RWPE2 (cell line): ENCODE results near the gene CRYBB1.

Experiments used
- ATAC-seq: fragments of 200-7000 bp; cut with Tn5 transposase; 3 replicates; pipeline ENCODE4 v1.9.1; 2021; ENCODE audit warnings: low read depth
- DNase-seq: peaks from one replicate; pipeline ENCODE4 v3.0.0-alpha.2; 2020; ENCODE audit warnings: low spot score
- H3K27ac ChIP-seq: fragments of 450-650 bp; 2 replicates; pipeline ENCODE4 v1.5.1; 2017; ENCODE audit warnings: mild to moderate bottlenecking; ENCODE audit not compliant: poor library complexity, severe bottlenecking
- H3K27me3 ChIP-seq: fragments of 250-450 bp; sonication (Bioruptor Pico); 2 replicates; pipeline ENCODE4 v1.5.1; 2021; ENCODE audit warnings: mild to moderate bottlenecking, moderate library complexity; ENCODE audit not compliant: insufficient read depth, poor library complexity, severe bottlenecking
- H3K36me3 ChIP-seq: fragments of 250-450 bp; sonication (Bioruptor Pico); 2 replicates; pipeline ENCODE4 v1.5.1; 2020; ENCODE audit warnings: low read depth, mild to moderate bottlenecking, moderate library complexity
- H3K4me1 ChIP-seq: fragments of 250-450 bp; sonication (Bioruptor Pico); 2 replicates; pipeline ENCODE4 v1.5.1; 2021; ENCODE audit warnings: mild to moderate bottlenecking, moderate library complexity; ENCODE audit not compliant: insufficient read depth, poor library complexity, severe bottlenecking
- H3K4me3 ChIP-seq: fragments of 250-450 bp; sonication (Bioruptor Pico); 2 replicates; pipeline ENCODE4 v1.5.1; 2021; ENCODE audit warnings: mild to moderate bottlenecking, moderate library complexity; ENCODE audit not compliant: severe bottlenecking
- H3K9me3 ChIP-seq: fragments of 250-450 bp; sonication (Bioruptor Pico); 2 replicates; pipeline ENCODE4 v1.5.1; 2021; ENCODE audit warnings: mild to moderate bottlenecking, moderate library complexity; ENCODE audit not compliant: severe bottlenecking
- CTCF ChIP-seq: fragments of 450-650 bp; IDR thresholded peaks from one replicate; pipeline ENCODE4 v1.5.1; 2017; ENCODE audit warnings: mild to moderate bottlenecking, moderate library complexity; ENCODE audit not compliant: poor library complexity, severe bottlenecking

CRYBB1 gene

GRCh38 chr22:26561756-26562417 is 55.9 kb downstream of the CRYBB1 start:
- TF ChIP-seq CTCF = no peak
- Histone ChIP-seq H3K9me3 (no peaks in the 10 kb centered on the region), H3K36me3 (no peaks in the 10 kb centered on the region), H3K27me3 (no peaks in the 10 kb centered on the region), H3K27ac (no peak overlapping the region), H3K4me1 (peaks cover 14% of the 10 kb centered on the region), H3K4me3 (no peak overlapping the region)
- DNase-seq (no peak), ATAC-seq (no peak)

- no peak for ATAC-seq
Observed at GRCh38 chr22:26559961-26560575, 57.8 kb downstream of the CRYBB1 start.

GRCh38 chr22:26558248-26558895 is 59.5 kb downstream of the CRYBB1 start:
- H3K27ac ChIP-seq = no peak overlapping the region
- no peak for DNase-seq
- H3K36me3 ChIP-seq = no peaks in the 10 kb centered on the region
- no peak for ATAC-seq
- no peaks in the 10 kb centered on the region for H3K9me3 ChIP-seq
- H3K27me3 ChIP-seq = no peaks in the 10 kb centered on the region
- peaks cover 3% of the 10 kb centered on the region for H3K4me1 ChIP-seq
- H3K4me3 ChIP-seq = no peak overlapping the region
- TF ChIP-seq CTCF = no peak

More at GRCh38 chr22:26559961-26560575, 57.8 kb downstream of the CRYBB1 start:
- no peaks in the 10 kb centered on the region for H3K9me3 ChIP-seq
- no peak for DNase-seq
- no peak for TF ChIP-seq CTCF
- no peaks in the 10 kb centered on the region for H3K36me3 ChIP-seq
- H3K27ac ChIP-seq = no peak overlapping the region
- peaks cover 7% of the 10 kb centered on the region for H3K4me1 ChIP-seq
- H3K27me3 ChIP-seq = no peaks in the 10 kb centered on the region
- no peak overlapping the region for H3K4me3 ChIP-seq

- no peak overlapping the region for H3K27ac ChIP-seq
- no peak for TF ChIP-seq CTCF
- ATAC-seq = no peak
Observed at GRCh38 chr22:26556904-26557303, 60.9 kb downstream of the CRYBB1 start.

More at GRCh38 chr22:26556904-26557303, 60.9 kb downstream of the CRYBB1 start:
- no peak for DNase-seq
- Histone ChIP-seq H3K4me1 (peaks cover 8% of the 10 kb centered on the region), H3K36me3 (no peaks in the 10 kb centered on the region), H3K4me3 (no peak overlapping the region), H3K9me3 (no peaks in the 10 kb centered on the region), H3K27me3 (no peaks in the 10 kb centered on the region)
